GM23338 (cell line): ENCODE data around the gene TMEM107. TPM values are rescaled to one million over a fixed set of nuclear protein-coding genes. Genes with fewer than 3 reads are reported as not detected.

Experiments
- ATAC-seq: fragments of 200-7000 bp; cut with Tn5 transposase; 3 replicates; pipeline ENCODE4 v1.9.1; 2020
- DNase-seq: peaks from one replicate; pipeline ENCODE4 v3.0.0-alpha.2; 2015; ENCODE audit warnings: low spot score
- H2AFZ ChIP-seq: fragments of 200-600 bp; sonication (generic); 2 replicates; pipeline ENCODE4 v1.8.0; 2016; ENCODE audit warnings: antibody characterized with exemption, mild to moderate bottlenecking, moderate library complexity
- H3F3A ChIP-seq: fragments of 200-600 bp; sonication (generic); replicated peaks from 2 replicates; pipeline ENCODE4 v1.8.0; 2017; ENCODE audit warnings: antibody characterized with exemption, mixed run types, low read depth
- H3K27ac ChIP-seq: fragments of 200-600 bp; sonication (generic); 2 replicates; pipeline ENCODE4 v1.6.1; 2016; ENCODE audit warnings: low read depth
- H3K27me3 ChIP-seq: fragments of 200-600 bp; sonication (generic); 2 replicates; pipeline ENCODE4 v1.8.0; 2016; ENCODE audit warnings: mild to moderate bottlenecking, mixed run types, moderate library complexity; ENCODE audit not compliant: insufficient read depth
- H3K36me3 ChIP-seq: fragments of 200-600 bp; sonication (generic); 2 replicates; pipeline ENCODE4 v1.8.0; 2016; ENCODE audit warnings: mild to moderate bottlenecking; ENCODE audit not compliant: insufficient read depth
- H3K4me1 ChIP-seq: fragments of 200-600 bp; sonication (generic); 2 replicates; pipeline ENCODE4 v1.8.0; 2016; ENCODE audit warnings: mild to moderate bottlenecking, moderate library complexity; ENCODE audit not compliant: insufficient read depth
- H3K4me2 ChIP-seq: fragments of 200-600 bp; sonication (generic); 2 replicates; pipeline ENCODE4 v1.7.1; 2017; ENCODE audit warnings: mixed run types
- H3K4me3 ChIP-seq: fragments of 200-600 bp; sonication (generic); 2 replicates; pipeline ENCODE4 v1.6.1; 2016; ENCODE audit warnings: mixed run types
- H3K79me2 ChIP-seq: fragments of 200-600 bp; sonication (generic); replicated peaks from 2 replicates; pipeline ENCODE4 v1.8.0; 2017; ENCODE audit warnings: mild to moderate bottlenecking; ENCODE audit not compliant: insufficient read depth
- H3K9me2 ChIP-seq: fragments of 200-600 bp; sonication (generic); 2 replicates; pipeline ENCODE4 v1.8.0; 2017; ENCODE audit not compliant: insufficient read depth
- H4K20me1 ChIP-seq: fragments of 200-600 bp; sonication (generic); replicated peaks from 2 replicates; pipeline ENCODE4 v1.8.0; 2017; ENCODE audit warnings: mild to moderate bottlenecking; ENCODE audit not compliant: insufficient read depth
- H3K27ac Mint-ChIP-seq: 2 replicates; pipeline ENCODE4 v1.8.0; 2020; ENCODE audit warnings: inconsistent platforms, mild to moderate bottlenecking, moderate library complexity, mixed read lengths
- H3K27me3 Mint-ChIP-seq: 3 replicates; pipeline ENCODE4 v1.8.0; 2022; ENCODE audit warnings: low read depth, mild to moderate bottlenecking, moderate library complexity, mixed read lengths, inconsistent platforms; ENCODE audit not compliant: insufficient read depth, poor library complexity
- H3K36me3 Mint-ChIP-seq: 3 replicates; pipeline ENCODE4 v1.8.0; 2021; ENCODE audit warnings: low read depth, mild to moderate bottlenecking, inconsistent platforms, moderate library complexity, mixed read lengths
- H3K4me1 Mint-ChIP-seq: 3 replicates; pipeline ENCODE4 v1.8.0; 2020; ENCODE audit warnings: mild to moderate bottlenecking, inconsistent platforms, mixed read lengths
- H3K4me3 Mint-ChIP-seq: 3 replicates; pipeline ENCODE4 v1.8.0; 2021; ENCODE audit warnings: moderate library complexity, mild to moderate bottlenecking, inconsistent platforms, mixed read lengths
- H3K9me3 Mint-ChIP-seq: 3 replicates; pipeline ENCODE4 v1.8.0; 2020; ENCODE audit warnings: moderate library complexity, mild to moderate bottlenecking, inconsistent platforms, mixed read lengths
- CREB1 ChIP-seq: fragments of 250-450 bp; sonication (Bioruptor Pico); IDR thresholded peaks from 2 replicates; pipeline ENCODE4 v1.5.0; 2020; ENCODE audit warnings: low read depth, mild to moderate bottlenecking, moderate library complexity
- EZH2 ChIP-seq: fragments of 200-600 bp; sonication (generic); IDR thresholded peaks from one replicate; pipeline ENCODE4 v1.8.0; 2017; ENCODE audit warnings: antibody characterized with exemption, mild to moderate bottlenecking, low read depth; ENCODE audit not compliant: unreplicated experiment
- EZH2phosphoT487 ChIP-seq: fragments of 200-600 bp; sonication (generic); IDR thresholded peaks from one replicate; pipeline ENCODE4 v1.8.1; 2018; ENCODE audit warnings: antibody characterized with exemption; ENCODE audit not compliant: unreplicated experiment
- JUNB ChIP-seq: IDR thresholded peaks from one replicate; pipeline ENCODE4 v1.6.1; 2016; ENCODE audit warnings: antibody characterized with exemption; ENCODE audit not compliant: unreplicated experiment
- NANOG ChIP-seq: IDR thresholded peaks from 2 replicates; pipeline ENCODE4 v1.6.1; 2016; ENCODE audit warnings: antibody characterized with exemption, borderline replicate concordance
- STAT1 ChIP-seq: IDR thresholded peaks from one replicate; pipeline ENCODE4 v1.6.1; 2016; ENCODE audit warnings: antibody characterized with exemption; ENCODE audit not compliant: unreplicated experiment
- polyA plus RNA-seq: library from polyadenylated mRNA; unstranded; fragments of >200 nt; fragmentation: Nextera tagmentation; extraction: Ambion mirVana; gene quantifications from 2 replicates; pipeline ENCODE4 v1.2.1, GENCODE V29; 2016
- total RNA-seq: library from RNA; depleted of rRNA; stranded (reverse); fragments of >200 nt; shearing (Covaris generic); gene quantifications from 2 replicates; pipeline ENCODE4 v1.2.3, GENCODE V29; 2014
- TF ChIP-seq, protein P1 (sequence below): IDR thresholded peaks from one replicate; pipeline ENCODE4 v1.6.1; 2018; ENCODE audit warnings: antibody characterized with exemption; ENCODE audit not compliant: unreplicated experiment
- TF ChIP-seq, protein P2 (sequence below): IDR thresholded peaks from 2 replicates; pipeline ENCODE4 v1.6.1; 2016; ENCODE audit warnings: antibody characterized with exemption
- TF ChIP-seq, protein P3 (sequence below): fragments of 250-450 bp; sonication (Bioruptor Pico); IDR thresholded peaks from 2 replicates; pipeline ENCODE4 v1.5.0; 2020; ENCODE audit warnings: mild to moderate bottlenecking, moderate library complexity

Gene TMEM107
- total and polyA plus RNA-seq, 2 experiments from 2014 or later: 10.8 to 20.4 TPM

DNA sequence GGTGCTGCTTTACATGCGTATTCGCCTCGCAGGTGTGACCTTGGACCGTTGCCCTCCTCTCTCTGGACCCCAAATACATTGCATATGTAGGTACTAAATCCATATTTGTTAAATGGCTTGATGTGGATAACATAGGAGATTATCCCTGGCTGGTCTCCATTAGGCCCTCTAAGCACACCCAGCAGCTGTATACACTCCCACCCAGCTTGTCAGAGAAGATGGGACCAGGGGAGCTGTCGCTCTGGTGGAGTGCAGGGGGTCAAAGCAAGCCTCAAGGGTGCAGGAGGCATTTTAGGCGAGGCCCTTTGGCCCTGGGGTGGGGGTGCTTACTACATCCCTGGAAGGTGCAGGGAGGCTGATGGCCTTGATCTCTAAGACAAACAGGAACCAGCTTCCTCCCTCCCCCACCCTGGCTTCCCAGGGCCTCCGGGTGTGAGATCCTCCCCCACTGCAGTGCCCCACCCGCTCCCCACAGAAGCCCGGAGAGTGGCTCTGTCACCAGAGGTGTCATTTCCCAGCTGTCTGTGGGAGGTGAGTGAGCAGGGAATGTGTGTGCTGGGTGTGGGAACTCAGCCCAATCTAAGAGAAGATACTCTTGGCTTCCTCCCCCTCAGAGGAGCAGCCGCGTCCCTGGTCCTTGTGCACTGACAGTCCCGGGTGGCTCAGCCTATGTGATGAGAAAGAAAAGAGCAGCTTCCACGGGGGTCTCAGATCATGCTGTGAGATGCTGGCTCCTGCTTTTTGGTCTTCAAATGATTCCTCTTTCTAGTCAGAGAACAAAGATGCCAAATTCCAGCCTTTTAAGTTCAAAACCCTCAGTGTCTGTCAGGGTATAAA, 12.0 kb downstream of the TMEM107 start:
- Histone ChIP-seq H3K4me2 (peak overlapping the region; percentile 93), H3K9me2 (no peaks in the 10 kb centered on the region), H3F3A (peaks cover 18% of the 10 kb centered on the region; the same call in 1 of the 2 replicates), H2AFZ (peak overlapping the region; percentile 76), H3K4me3 (peak overlapping the region; percentile 96), H3K27me3 (no peaks in the 10 kb centered on the region), H3K36me3 (peaks cover 5% of the 10 kb centered on the region; the same call in 1 of the 2 replicates), H3K79me2 (peaks cover 12% of the 10 kb centered on the region; the same call in 1 of the 2 replicates), H3K27ac (peak overlapping the region; percentile 100), H4K20me1 (peaks cover 5% of the 10 kb centered on the region), H3K4me1 (peaks cover 25% of the 10 kb centered on the region)
- Mint-ChIP-seq H3K4me1 (peaks cover 41% of the 10 kb centered on the region), H3K9me3 (no peaks in the 10 kb centered on the region), H3K4me3 (peak overlapping the region; percentile 92), H3K27me3 (peaks cover 16% of the 10 kb centered on the region), H3K36me3 (peaks cover 21% of the 10 kb centered on the region), H3K27ac (peak overlapping the region; percentile 99)
- DNase-seq (peak; percentile 59), ATAC-seq (peak; percentile 29)
- TF ChIP-seq STAT1 (no peak), NANOG (no peak), CREB1 (CRISPR knock-in tag) (no peak), EZH2 (no peak), EZH2phosphoT487 (no peak), JUNB (no peak)
- TF ChIP-seq, protein P1, sequence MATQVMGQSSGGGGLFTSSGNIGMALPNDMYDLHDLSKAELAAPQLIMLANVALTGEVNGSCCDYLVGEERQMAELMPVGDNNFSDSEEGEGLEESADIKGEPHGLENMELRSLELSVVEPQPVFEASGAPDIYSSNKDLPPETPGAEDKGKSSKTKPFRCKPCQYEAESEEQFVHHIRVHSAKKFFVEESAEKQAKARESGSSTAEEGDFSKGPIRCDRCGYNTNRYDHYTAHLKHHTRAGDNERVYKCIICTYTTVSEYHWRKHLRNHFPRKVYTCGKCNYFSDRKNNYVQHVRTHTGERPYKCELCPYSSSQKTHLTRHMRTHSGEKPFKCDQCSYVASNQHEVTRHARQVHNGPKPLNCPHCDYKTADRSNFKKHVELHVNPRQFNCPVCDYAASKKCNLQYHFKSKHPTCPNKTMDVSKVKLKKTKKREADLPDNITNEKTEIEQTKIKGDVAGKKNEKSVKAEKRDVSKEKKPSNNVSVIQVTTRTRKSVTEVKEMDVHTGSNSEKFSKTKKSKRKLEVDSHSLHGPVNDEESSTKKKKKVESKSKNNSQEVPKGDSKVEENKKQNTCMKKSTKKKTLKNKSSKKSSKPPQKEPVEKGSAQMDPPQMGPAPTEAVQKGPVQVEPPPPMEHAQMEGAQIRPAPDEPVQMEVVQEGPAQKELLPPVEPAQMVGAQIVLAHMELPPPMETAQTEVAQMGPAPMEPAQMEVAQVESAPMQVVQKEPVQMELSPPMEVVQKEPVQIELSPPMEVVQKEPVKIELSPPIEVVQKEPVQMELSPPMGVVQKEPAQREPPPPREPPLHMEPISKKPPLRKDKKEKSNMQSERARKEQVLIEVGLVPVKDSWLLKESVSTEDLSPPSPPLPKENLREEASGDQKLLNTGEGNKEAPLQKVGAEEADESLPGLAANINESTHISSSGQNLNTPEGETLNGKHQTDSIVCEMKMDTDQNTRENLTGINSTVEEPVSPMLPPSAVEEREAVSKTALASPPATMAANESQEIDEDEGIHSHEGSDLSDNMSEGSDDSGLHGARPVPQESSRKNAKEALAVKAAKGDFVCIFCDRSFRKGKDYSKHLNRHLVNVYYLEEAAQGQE: no peak
- TF ChIP-seq, protein P2, sequence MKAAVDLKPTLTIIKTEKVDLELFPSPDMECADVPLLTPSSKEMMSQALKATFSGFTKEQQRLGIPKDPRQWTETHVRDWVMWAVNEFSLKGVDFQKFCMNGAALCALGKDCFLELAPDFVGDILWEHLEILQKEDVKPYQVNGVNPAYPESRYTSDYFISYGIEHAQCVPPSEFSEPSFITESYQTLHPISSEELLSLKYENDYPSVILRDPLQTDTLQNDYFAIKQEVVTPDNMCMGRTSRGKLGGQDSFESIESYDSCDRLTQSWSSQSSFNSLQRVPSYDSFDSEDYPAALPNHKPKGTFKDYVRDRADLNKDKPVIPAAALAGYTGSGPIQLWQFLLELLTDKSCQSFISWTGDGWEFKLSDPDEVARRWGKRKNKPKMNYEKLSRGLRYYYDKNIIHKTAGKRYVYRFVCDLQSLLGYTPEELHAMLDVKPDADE: no peak
- TF ChIP-seq, protein P3, sequence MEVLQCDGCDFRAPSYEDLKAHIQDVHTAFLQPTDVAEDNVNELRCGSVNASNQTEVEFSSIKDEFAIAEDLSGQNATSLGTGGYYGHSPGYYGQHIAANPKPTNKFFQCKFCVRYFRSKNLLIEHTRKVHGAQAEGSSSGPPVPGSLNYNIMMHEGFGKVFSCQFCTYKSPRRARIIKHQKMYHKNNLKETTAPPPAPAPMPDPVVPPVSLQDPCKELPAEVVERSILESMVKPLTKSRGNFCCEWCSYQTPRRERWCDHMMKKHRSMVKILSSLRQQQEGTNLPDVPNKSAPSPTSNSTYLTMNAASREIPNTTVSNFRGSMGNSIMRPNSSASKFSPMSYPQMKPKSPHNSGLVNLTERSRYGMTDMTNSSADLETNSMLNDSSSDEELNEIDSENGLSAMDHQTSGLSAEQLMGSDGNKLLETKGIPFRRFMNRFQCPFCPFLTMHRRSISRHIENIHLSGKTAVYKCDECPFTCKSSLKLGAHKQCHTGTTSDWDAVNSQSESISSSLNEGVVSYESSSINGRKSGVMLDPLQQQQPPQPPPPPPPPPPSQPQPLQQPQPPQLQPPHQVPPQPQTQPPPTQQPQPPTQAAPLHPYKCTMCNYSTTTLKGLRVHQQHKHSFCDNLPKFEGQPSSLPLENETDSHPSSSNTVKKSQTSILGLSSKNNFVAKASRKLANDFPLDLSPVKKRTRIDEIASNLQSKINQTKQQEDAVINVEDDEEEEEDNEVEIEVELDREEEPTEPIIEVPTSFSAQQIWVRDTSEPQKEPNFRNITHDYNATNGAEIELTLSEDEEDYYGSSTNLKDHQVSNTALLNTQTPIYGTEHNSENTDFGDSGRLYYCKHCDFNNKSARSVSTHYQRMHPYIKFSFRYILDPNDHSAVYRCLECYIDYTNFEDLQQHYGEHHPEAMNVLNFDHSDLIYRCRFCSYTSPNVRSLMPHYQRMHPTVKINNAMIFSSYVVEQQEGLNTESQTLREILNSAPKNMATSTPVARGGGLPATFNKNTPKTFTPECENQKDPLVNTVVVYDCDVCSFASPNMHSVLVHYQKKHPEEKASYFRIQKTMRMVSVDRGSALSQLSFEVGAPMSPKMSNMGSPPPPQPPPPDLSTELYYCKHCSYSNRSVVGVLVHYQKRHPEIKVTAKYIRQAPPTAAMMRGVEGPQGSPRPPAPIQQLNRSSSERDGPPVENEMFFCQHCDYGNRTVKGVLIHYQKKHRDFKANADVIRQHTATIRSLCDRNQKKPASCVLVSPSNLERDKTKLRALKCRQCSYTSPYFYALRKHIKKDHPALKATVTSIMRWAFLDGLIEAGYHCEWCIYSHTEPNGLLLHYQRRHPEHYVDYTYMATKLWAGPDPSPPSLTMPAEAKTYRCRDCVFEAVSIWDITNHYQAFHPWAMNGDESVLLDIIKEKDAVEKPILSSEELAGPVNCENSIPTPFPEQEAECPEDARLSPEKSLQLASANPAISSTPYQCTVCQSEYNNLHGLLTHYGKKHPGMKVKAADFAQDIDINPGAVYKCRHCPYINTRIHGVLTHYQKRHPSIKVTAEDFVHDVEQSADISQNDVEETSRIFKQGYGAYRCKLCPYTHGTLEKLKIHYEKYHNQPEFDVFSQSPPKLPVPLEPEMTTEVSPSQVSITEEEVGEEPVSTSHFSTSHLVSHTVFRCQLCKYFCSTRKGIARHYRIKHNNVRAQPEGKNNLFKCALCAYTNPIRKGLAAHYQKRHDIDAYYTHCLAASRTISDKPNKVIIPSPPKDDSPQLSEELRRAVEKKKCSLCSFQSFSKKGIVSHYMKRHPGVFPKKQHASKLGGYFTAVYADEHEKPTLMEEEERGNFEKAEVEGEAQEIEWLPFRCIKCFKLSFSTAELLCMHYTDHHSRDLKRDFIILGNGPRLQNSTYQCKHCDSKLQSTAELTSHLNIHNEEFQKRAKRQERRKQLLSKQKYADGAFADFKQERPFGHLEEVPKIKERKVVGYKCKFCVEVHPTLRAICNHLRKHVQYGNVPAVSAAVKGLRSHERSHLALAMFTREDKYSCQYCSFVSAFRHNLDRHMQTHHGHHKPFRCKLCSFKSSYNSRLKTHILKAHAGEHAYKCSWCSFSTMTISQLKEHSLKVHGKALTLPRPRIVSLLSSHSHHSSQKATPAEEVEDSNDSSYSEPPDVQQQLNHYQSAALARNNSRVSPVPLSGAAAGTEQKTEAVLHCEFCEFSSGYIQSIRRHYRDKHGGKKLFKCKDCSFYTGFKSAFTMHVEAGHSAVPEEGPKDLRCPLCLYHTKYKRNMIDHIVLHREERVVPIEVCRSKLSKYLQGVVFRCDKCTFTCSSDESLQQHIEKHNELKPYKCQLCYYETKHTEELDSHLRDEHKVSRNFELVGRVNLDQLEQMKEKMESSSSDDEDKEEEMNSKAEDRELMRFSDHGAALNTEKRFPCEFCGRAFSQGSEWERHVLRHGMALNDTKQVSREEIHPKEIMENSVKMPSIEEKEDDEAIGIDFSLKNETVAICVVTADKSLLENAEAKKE (CRISPR knock-in tag): no peak
